Esophagus muscularis mucosa (tissue), 4 donors: ENCODE data around the gene TPD52L2. TPM values are rescaled to one million over a fixed set of nuclear protein-coding genes. Genes with fewer than 3 reads are reported as not detected.

Source experiments
- DNase-seq: peaks from one replicate; pipeline ENCODE4 v3.0.0-alpha.2; 2017; ENCODE audit errors: extremely low spot score
- H3K27ac ChIP-seq, 4 donors: fragments of 200-600 bp; sonication (generic); replicated peaks in 1 of 4; 1 replicate in 3 of 4; 2 replicates in 1 of 4; pipeline ENCODE4 v1.5.1; 2016 to 2019; ENCODE audit warnings: mild to moderate bottlenecking in 1 of 4
- H3K27me3 ChIP-seq, 4 donors: fragments of 200-600 bp; sonication (generic); one replicate each; pipeline versions ENCODE4 v1.5.1 to v1.6.0; 2016 to 2019
- H3K36me3 ChIP-seq, 4 donors: fragments of 200-600 bp; sonication (generic); one replicate each; pipeline ENCODE4 v1.5.1; 2016 to 2019
- H3K4me1 ChIP-seq, 4 donors: fragments of 200-600 bp; sonication (generic); one replicate each; pipeline ENCODE4 v1.5.1; 2016 to 2019
- H3K4me3 ChIP-seq, 4 donors: fragments of 200-600 bp; sonication (generic); 1 replicate in 2 of 4; 2 replicates in 2 of 4; pipeline ENCODE4 v1.5.1; 2016 to 2019; ENCODE audit warnings: mild to moderate bottlenecking in 4 of 4, moderate library complexity in 1 of 4
- H3K9me3 ChIP-seq, 4 donors: fragments of 200-600 bp; sonication (generic); 1 replicate in 3 of 4; 2 replicates in 1 of 4; pipeline ENCODE4 v1.5.1; 2016 to 2019
- CTCF ChIP-seq, 3 experiments: fragments of 200-600 bp in 2 of 3; fragments of 450-650 bp in 1 of 3; sonication (generic) in 2 of 3; IDR thresholded peaks; one replicate each; pipeline ENCODE4 v1.5.1; 2017 to 2019; ENCODE audit warnings: antibody characterized with exemption in 3 of 3, mild to moderate bottlenecking in 2 of 3, moderate library complexity in 1 of 3
- EP300 ChIP-seq: sonication (generic); formaldehyde crosslinking; IDR thresholded peaks from one replicate; pipeline ENCODE4 v1.6.1; 2017; ENCODE audit warnings: antibody characterized with exemption
- POLR2A ChIP-seq: fragments of 450-650 bp; IDR thresholded peaks from one replicate; pipeline ENCODE4 v1.6.1; 2017; ENCODE audit warnings: antibody characterized with exemption, moderate library complexity, mild to moderate bottlenecking, low read depth
- POLR2AphosphoS5 ChIP-seq, 2 donors: sonication (generic); formaldehyde crosslinking; IDR thresholded peaks; one replicate each; pipeline ENCODE4 v1.6.1; 2017; ENCODE audit warnings: antibody characterized with exemption in 2 of 2
- WGBS: methylation state at CpG from one replicate; pipeline ENCODE4 v1.1.5; 2018; 5-methylcytosine and 5-hydroxymethylcytosine counted together
- intact Hi-C: fragments of 100-400 bp; cut with DNase I; formaldehyde crosslinking; loops from one replicate; pipeline ENCODE4 v1.15.1; 2023
- total RNA-seq, 4 donors: library from RNA; depleted of rRNA; stranded (reverse); fragments of >200 nt; gene quantifications; one replicate each; pipeline versions ENCODE4 v1.1.0 to v1.2.1, GENCODE V29; 2016

The TPD52L2 gene
- total RNA-seq, 4 donors from 2014 or later = 110 to 162 (median 134) TPM

- peak in 2 of 3 experiments; percentile 13 to 26 for TF ChIP-seq CTCF (IDR thresholded peaks at IDR 0.05)
- TF ChIP-seq POLR2AphosphoS5 (IDR thresholded peaks at IDR 0.05) = no peak
Observed at GRCh38 chr20:63858393-63859165, 6.5 kb upstream of the TPD52L2 start.

GRCh38 chr20:63859166-63859699 lies 5.8 kb upstream of the TPD52L2 start:
- WGBS = 44% methylated on average over 5 of the region's 7 CpGs
- no peak for DNase-seq
- Histone ChIP-seq H3K4me3 (no peak overlapping the region), H3K27me3 (peaks cover 0 to 47% (median 15%) of the 10 kb centered on the region in 4 donors), H3K4me1 (peaks cover 59 to 70% (median 64%) of the 10 kb centered on the region in 4 donors), H3K9me3 (no peaks in the 10 kb centered on the region), H3K36me3 (peaks cover 9 to 23% (median 17%) of the 10 kb centered on the region in 4 donors), H3K27ac (peak overlapping the region; percentile 45 to 63 (median 55))
- TF ChIP-seq CTCF (IDR thresholded peaks at IDR 0.05) (peak in 1 of 3 experiments; percentile 1), POLR2A (no peak)
- intact Hi-C loops = no loop called here

More at GRCh38 chr20:63858393-63859165, 6.5 kb upstream of the TPD52L2 start:
- no peaks in the 10 kb centered on the region for H3K9me3 ChIP-seq
- WGBS = 16% methylated on average over 5 of the region's 12 CpGs
- peaks cover 59 to 70% (median 65%) of the 10 kb centered on the region in 4 donors for H3K4me1 ChIP-seq
- no peak for DNase-seq
- peaks cover 9 to 23% (median 17%) of the 10 kb centered on the region in 4 donors for H3K36me3 ChIP-seq
- peaks cover 0 to 53% (median 20%) of the 10 kb centered on the region in 4 donors for H3K27me3 ChIP-seq
- intact Hi-C loops = no loop called here
- H3K27ac ChIP-seq = peak overlapping the region; percentile 45 to 63 (median 55)
- no peak overlapping the region for H3K4me3 ChIP-seq

GRCh38 chr20:63860325-63861051 lies 4.6 kb upstream of the TPD52L2 start:
- 70% methylated on average over 17 of the region's 17 CpGs for WGBS
- H3K4me1 ChIP-seq = peaks cover 49 to 62% (median 55%) of the 10 kb centered on the region in 4 donors
- peaks cover 0 to 34% (median 6%) of the 10 kb centered on the region in 4 donors for H3K27me3 ChIP-seq
- no peaks in the 10 kb centered on the region for H3K9me3 ChIP-seq
- no peak for TF ChIP-seq EP300
- TF ChIP-seq POLR2AphosphoS5 (IDR thresholded peaks at IDR 0.05) = no peak
- no peak for TF ChIP-seq POLR2A
- no peak for TF ChIP-seq CTCF (IDR thresholded peaks at IDR 0.05)
- DNase-seq = no peak
- peak overlapping the region in 1 of 4 donors; percentile 15 for H3K27ac ChIP-seq
- intact Hi-C loops = loop anchor here (5.0 kb wide), 1 partner anchor 73 kb away; no protein-coding TSS in a partner anchor
- peaks cover 9 to 23% (median 17%) of the 10 kb centered on the region in 4 donors for H3K36me3 ChIP-seq
- H3K4me3 ChIP-seq = no peak overlapping the region

- Histone ChIP-seq H3K9me3 (no peaks in the 10 kb centered on the region), H3K36me3 (peaks cover 9 to 23% (median 17%) of the 10 kb centered on the region in 4 donors), H3K27ac (peak within 1 kb of the TSS in 1 of 4 donors; percentile 15), H3K4me3 (no peak within 1 kb of the TSS), H3K4me1 (peaks cover 47 to 64% (median 57%) of the 10 kb centered on the region in 4 donors), H3K27me3 (peaks cover 0 to 24% (median 0%) of the 10 kb centered on the region in 4 donors)
- TF ChIP-seq CTCF (IDR thresholded peaks at IDR 0.05) (no peak), EP300 (no peak), POLR2AphosphoS5 (IDR thresholded peaks at IDR 0.05) (no peak), POLR2A (no peak)
- intact Hi-C loops = loop anchor here (5.0 kb wide), 1 partner anchor 74 kb away; no protein-coding TSS in a partner anchor
- DNase-seq = no peak
- 89% methylated on average over 20 of the region's 59 CpGs for WGBS
Observed at GRCh38 chr20:63861365-63861934, 3.6 kb upstream of the TPD52L2 start, which contains the start of gene ABHD16B. Gene ABHD16B, plus strand, starts transcription at chr20:63861498. Its CDS starts 43 bp downstream, at chr20:63861541.
